Measurements from ENCODE around the gene TRAF5. TPM values are rescaled to one million over a fixed set of nuclear protein-coding genes. Genes with fewer than 3 reads are reported as not detected.
A peak's percentile ranks its signal among the peaks of the same experiment; 100 is the strongest.

TRAF5 gene
- total RNA-seq (10 to 100 TPM; 14.8 to 50.7 (median 22.6) TPM), polyA plus RNA-seq (1 to 10 TPM; 4.3 to 9.9 (median 4.3) TPM)
- long read RNA-seq, donor 1 = 0 reads
- long read RNA-seq, donor 2, partial matches to known transcripts = 0 of 4 reads
- long read RNA-seq, donor 2, other reads (novel, unspliced or antisense) = 0 of 4 reads
- long read RNA-seq, donor 3, partial matches to known transcripts = 0 of 3 reads
- long read RNA-seq, donor 3, other reads (novel, unspliced or antisense) = 0 of 3 reads
- long read RNA-seq, donor 4 = 0 reads
- long read RNA-seq, donor 5, partial matches to known transcripts = 5 of 8 reads
- long read RNA-seq, donor 5, other reads (novel, unspliced or antisense) = 0 of 8 reads
- long read RNA-seq, donor 6 = 0 reads
- long read RNA-seq, donor 7, partial matches to known transcripts = 0 of 3 reads
- long read RNA-seq, donor 7, other reads (novel, unspliced or antisense) = 0 of 3 reads
- long read RNA-seq, donor 8, partial matches to known transcripts = 0 of 3 reads
- long read RNA-seq, donor 8, other reads (novel, unspliced or antisense) = 0 of 3 reads
- long read RNA-seq, donor 9, partial matches to known transcripts = 0 of 4 reads
- long read RNA-seq, donor 9, other reads (novel, unspliced or antisense) = 0 of 4 reads
- long read RNA-seq, donor 10, partial matches to known transcripts = 0 of 1 reads
- long read RNA-seq, donor 10, other reads (novel, unspliced or antisense) = 0 of 1 reads

GRCh38 chr1:211326528-211327345 is at the start of gene TRAF5:
Gene TRAF5 (plus strand): TSS chr1:211326833. CDS start chr1:211353240, 26,407 bp downstream.
- H3K4me3 ChIP-seq = peak within 1 kb of the TSS; percentile 80 to 95 (median 84)
- no peaks in the 10 kb centered on the region for H3K36me3 ChIP-seq
- TF ChIP-seq CTCF (IDR thresholded peaks at IDR 0.05) (no peak), POLR2AphosphoS5 (IDR thresholded peaks at IDR 0.05) (no peak), EP300 (IDR thresholded peaks at IDR 0.05) (no peak), POLR2A (IDR thresholded peaks at IDR 0.05) (no peak)
- peak within 1 kb of the TSS; percentile 69 to 93 (median 88) for H3K27ac ChIP-seq
- 0 to 1% (median 1%) methylated on average over 36 to 91 of the region's 91 CpGs for WGBS, 5 donors
- intact Hi-C loops (cut with DNase I; ENCODE audit: low total_unique reads) = loop anchor here (10.0 kb wide), 1 partner anchor 148 kb away; no protein-coding TSS in a partner anchor
- no peaks in the 10 kb centered on the region for H3K9me3 ChIP-seq
- DNase-seq = peak; percentile 58 to 86
- no peaks in the 10 kb centered on the region for H3K27me3 ChIP-seq
- H3K4me1 ChIP-seq = peaks cover 37 to 60% (median 54%) of the 10 kb centered on the region in 4 donors

- H3K27ac ChIP-seq = no peak overlapping the region
- H3K4me1 ChIP-seq = peaks cover 0 to 25% (median 5%) of the 10 kb centered on the region in 4 donors
- WGBS, 5 donors = 0 to 42% (median 0%) methylated on average over 1 of the region's 1 CpG
- intact Hi-C loops (cut with DNase I; ENCODE audit: low total_unique reads) = no loop called here
- no peak for DNase-seq
- H3K4me3 ChIP-seq = no peak overlapping the region
- H3K36me3 ChIP-seq = peaks cover 34 to 95% (median 87%) of the 10 kb centered on the region in 4 donors
- no peaks in the 10 kb centered on the region for H3K27me3 ChIP-seq
- no peaks in the 10 kb centered on the region for H3K9me3 ChIP-seq
- no peak for TF ChIP-seq EP300 (IDR thresholded peaks at IDR 0.05)
- no peak for TF ChIP-seq POLR2AphosphoS5 (IDR thresholded peaks at IDR 0.05)
- no peak for TF ChIP-seq CTCF (IDR thresholded peaks at IDR 0.05)
- no peak for TF ChIP-seq POLR2A (IDR thresholded peaks at IDR 0.05)
Measured at GRCh38 chr1:211279340-211279739, 47.3 kb upstream of the TRAF5 start.

- no peak for TF ChIP-seq CTCF (IDR thresholded peaks at IDR 0.05)
- no peak for TF ChIP-seq EP300 (IDR thresholded peaks at IDR 0.05)
- TF ChIP-seq POLR2AphosphoS5 (IDR thresholded peaks at IDR 0.05) = no peak
- TF ChIP-seq POLR2A (IDR thresholded peaks at IDR 0.05) = no peak
- Histone ChIP-seq H3K4me1 (peaks cover 0 to 9% (median 1%) of the 10 kb centered on the region in 4 donors), H3K27ac (no peak overlapping the region), H3K27me3 (no peaks in the 10 kb centered on the region), H3K4me3 (no peak overlapping the region), H3K36me3 (peaks cover 34 to 100% (median 96%) of the 10 kb centered on the region in 4 donors), H3K9me3 (no peaks in the 10 kb centered on the region)
- WGBS, 5 donors = 90 to 98% (median 94%) methylated on average over 3 to 4 of the region's 4 CpGs
- DNase-seq = no peak
- intact Hi-C loops (cut with DNase I; ENCODE audit: low total_unique reads) = no loop called here
Measured at GRCh38 chr1:211280910-211281309, 45.7 kb upstream of the TRAF5 start.
